SK-N-SH (cell line): ENCODE measurements around the gene TTC23. TPM values are rescaled to one million over a fixed set of nuclear protein-coding genes. Genes with fewer than 3 reads are reported as not detected.

Experiments used
- CTCF ChIA-PET: fragments of 300-600, 350-600 bp; formaldehyde crosslinking; extraction: SDS; loops from one replicate; lab custom pipeline; 2021; lab: Yijun Ruan, JAX
- POLR2A ChIA-PET: fragments of 350-600 bp; sonication (Branson Sonifier 250); formaldehyde crosslinking; extraction: SDS; loops from one replicate; lab custom pipeline; 2020; ENCODE audit warnings: antibody characterized with exemption, inconsistent platforms; lab: Yijun Ruan, JAX
- DNase-seq: peaks from one replicate; pipeline ENCODE4 v3.0.0; 2012
- H2AFZ ChIP-seq: fragments of 200-600 bp; sonication (generic); 2 replicates; pipeline ENCODE4 v1.8.1; 2016; ENCODE audit warnings: antibody characterized with exemption, mild to moderate bottlenecking, low read depth
- H3F3A ChIP-seq: fragments of 200-600 bp; sonication (generic); replicated peaks from 2 replicates; pipeline ENCODE3; 2016; ENCODE audit warnings: antibody characterized with exemption, mild to moderate bottlenecking; ENCODE audit not compliant: insufficient read depth
- H3K27ac ChIP-seq, 2 experiments: fragments of 200-500 bp in 1 of 2; fragments of 200-600 bp in 1 of 2; sonication (Bioruptor generic) in 1 of 2; sonication (generic), shearing (Covaris generic) in 1 of 2; 2 replicates each; pipeline versions ENCODE4 v1.5.1 to v1.6.1; 2014 to 2016; ENCODE audit warnings: low read depth in 2 of 2, inconsistent platforms in 1 of 2, low read length in 1 of 2, mild to moderate bottlenecking in 1 of 2, mixed read lengths in 1 of 2
- H3K27me3 ChIP-seq: fragments of 200-600 bp; sonication (generic), shearing (Covaris generic); 2 replicates; pipeline ENCODE4 v1.6.1; 2016; ENCODE audit warnings: mixed run types; ENCODE audit not compliant: insufficient read depth
- H3K36me3 ChIP-seq, 2 experiments: fragments of 200-500 bp in 1 of 2; fragments of 200-600 bp in 1 of 2; sonication (Bioruptor generic) in 1 of 2; sonication (generic) in 1 of 2; replicated peaks in 1 of 2; 2 replicates each; pipeline versions ENCODE3 to v1.5.1; 2014 to 2016; ENCODE audit warnings: low read length in 1 of 2, mild to moderate bottlenecking in 1 of 2; ENCODE audit not compliant: insufficient read depth in 2 of 2, control insufficient read depth in 1 of 2
- H3K4me1 ChIP-seq, 2 experiments: fragments of 200-500 bp in 1 of 2; fragments of 200-600 bp in 1 of 2; sonication (Bioruptor generic) in 1 of 2; sonication (generic), shearing (Covaris generic) in 1 of 2; 2 replicates each; pipeline versions ENCODE4 v1.5.1 to v1.6.1; 2014 to 2016; ENCODE audit warnings: low read depth in 1 of 2, low read length in 1 of 2, mixed run types in 1 of 2; ENCODE audit not compliant: insufficient read depth in 2 of 2, control insufficient read depth in 1 of 2
- H3K4me2 ChIP-seq: fragments of 200-600 bp; sonication (generic), shearing (Covaris generic); 2 replicates; pipeline ENCODE4 v1.6.1; 2017; ENCODE audit warnings: mixed run types
- H3K4me3 ChIP-seq, 2 experiments: fragments of 200-500 bp in 1 of 2; fragments of 200-600 bp in 1 of 2; sonication (Bioruptor generic) in 1 of 2; sonication (generic), shearing (Covaris generic) in 1 of 2; 2 replicates each; pipeline versions ENCODE4 v1.5.1 to v1.8.1; 2014 to 2016; ENCODE audit warnings: low read depth in 2 of 2, inconsistent platforms in 1 of 2, low read length in 1 of 2, mild to moderate bottlenecking in 1 of 2, mixed read lengths in 1 of 2, moderate library complexity in 1 of 2
- H3K79me2 ChIP-seq: fragments of 200-600 bp; sonication (generic); 2 replicates; pipeline ENCODE4 v1.8.1; 2017; ENCODE audit warnings: mild to moderate bottlenecking; ENCODE audit not compliant: insufficient read depth
- H3K9ac ChIP-seq: fragments of 200-600 bp; sonication (generic); 2 replicates; pipeline ENCODE4 v1.6.1; 2017; ENCODE audit warnings: mixed run types
- H3K9me2 ChIP-seq: fragments of 200-600 bp; sonication (generic); 2 replicates; pipeline ENCODE4 v1.6.1; 2017; ENCODE audit warnings: mixed run types
- H3K9me3 ChIP-seq: fragments of 200-600 bp; sonication (generic); 2 replicates; pipeline ENCODE4 v1.6.1; 2017; ENCODE audit warnings: mixed run types, mild to moderate bottlenecking, moderate library complexity
- H4K20me1 ChIP-seq: fragments of 200-600 bp; sonication (generic); 2 replicates; pipeline ENCODE4 v1.6.1; 2017; ENCODE audit warnings: mild to moderate bottlenecking, mixed run types; ENCODE audit not compliant: insufficient read depth
- CHD2 ChIP-seq: fragments of 150-350 bp; IDR thresholded peaks from 2 replicates; pipeline ENCODE4 v1.6.1; 2018; ENCODE audit warnings: low read length; ENCODE audit not compliant: partially characterized antibody
- ELF1 ChIP-seq: IDR thresholded peaks from 2 replicates; pipeline ENCODE4 v1.4.0; 2012
- EP300 ChIP-seq, 2 experiments: IDR thresholded peaks; 2 replicates each; pipeline versions ENCODE4 v1.4.0 to v1.6.1; 2012; ENCODE audit warnings: borderline replicate concordance in 1 of 2, low read depth in 1 of 2, low read length in 1 of 2
- FOSL2 ChIP-seq: IDR thresholded peaks from 2 replicates; pipeline ENCODE4 v1.4.0; 2012; ENCODE audit warnings: low read depth, mild to moderate bottlenecking, moderate library complexity, borderline replicate concordance
- FOXJ3 ChIP-seq: sonication (generic); formaldehyde crosslinking; IDR thresholded peaks from 2 replicates; pipeline ENCODE4 v1.5.1; 2020; ENCODE audit warnings: mild to moderate bottlenecking, missing genetic modification reagents
- GABPA ChIP-seq: IDR thresholded peaks from 2 replicates; pipeline ENCODE4 v1.4.0; 2012; ENCODE audit warnings: low read depth, mild to moderate bottlenecking
- GATA2 ChIP-seq: sonication (generic); formaldehyde crosslinking; IDR thresholded peaks from 2 replicates; pipeline ENCODE4 v1.5.0; 2020; ENCODE audit warnings: mild to moderate bottlenecking, missing genetic modification reagents
- JUND ChIP-seq: IDR thresholded peaks from 2 replicates; pipeline ENCODE4 v1.4.0; 2012
- MXI1 ChIP-seq: IDR thresholded peaks from 2 replicates; pipeline ENCODE4 v1.6.1; 2012; ENCODE audit warnings: mild to moderate bottlenecking, low read depth, low read length, improper control_type of control experiment
- POLR2AphosphoS5 ChIP-seq: IDR thresholded peaks from 2 replicates; pipeline ENCODE4 v1.6.1; 2012; ENCODE audit warnings: low read depth, low read length
- RFX5 ChIP-seq: IDR thresholded peaks from 2 replicates; pipeline ENCODE4 v1.6.1; 2012; ENCODE audit warnings: mild to moderate bottlenecking, improper control_type of control experiment, low read length
- SIN3A ChIP-seq: IDR thresholded peaks from 2 replicates; pipeline ENCODE4 v1.6.1; 2012; ENCODE audit warnings: low read depth, mild to moderate bottlenecking, low read length, moderate library complexity, borderline replicate concordance
- TAF1 ChIP-seq: IDR thresholded peaks from 2 replicates; pipeline ENCODE4 v1.6.1; 2012; ENCODE audit warnings: low read depth, mild to moderate bottlenecking, low read length, moderate library complexity, borderline replicate concordance
- TCF12 ChIP-seq: IDR thresholded peaks from 2 replicates; pipeline ENCODE4 v1.4.0; 2012
- TEAD4 ChIP-seq: IDR thresholded peaks from 2 replicates; pipeline ENCODE4 v1.4.0; 2012; ENCODE audit warnings: mild to moderate bottlenecking, borderline replicate concordance; ENCODE audit not compliant: insufficient read depth
- YY1 ChIP-seq: IDR thresholded peaks from 2 replicates; pipeline ENCODE4 v1.4.0; 2012; ENCODE audit warnings: low read depth, mild to moderate bottlenecking
- WGBS: methylation state at CpG from one replicate; pipeline ENCODE4 v1.1.6; 2017; ENCODE audit warnings: low lambda C conversion rate; 5-methylcytosine and 5-hydroxymethylcytosine counted together
- polyA plus RNA-seq, 3 experiments: library from polyadenylated mRNA; depleted of rRNA; stranded (reverse); fragments of >200 nt; gene quantifications; 2 replicates each; pipeline ENCODE4 v1.2.3, GENCODE V29; 2012
- TF ChIP-seq, protein P1 (sequence below): fragments of 150-350 bp; IDR thresholded peaks from 2 replicates; pipeline ENCODE4 v1.6.1; 2017; ENCODE audit warnings: antibody characterized with exemption, low read length, low read depth, borderline replicate concordance
- TF ChIP-seq, protein P2 (sequence below): fragments of 200-600 bp; sonication (generic); IDR thresholded peaks from 2 replicates; pipeline ENCODE4 v1.6.1; 2017; ENCODE audit warnings: antibody characterized with exemption, mild to moderate bottlenecking, moderate library complexity

The TTC23 gene
- polyA plus RNA-seq, 1 of the 3 experiments (the other 2 are of a cell fraction) = 0.79 TPM

- TF ChIP-seq GABPA (peak; percentile 30; the same call in 1 of the 2 replicates), FOSL2 (peak; percentile 68; the same call in 1 of the 2 replicates)
These were observed 4.2 kb upstream of the TTC23 start (continued) for GRCh38 chr15:99253381-99254090.

DNA sequence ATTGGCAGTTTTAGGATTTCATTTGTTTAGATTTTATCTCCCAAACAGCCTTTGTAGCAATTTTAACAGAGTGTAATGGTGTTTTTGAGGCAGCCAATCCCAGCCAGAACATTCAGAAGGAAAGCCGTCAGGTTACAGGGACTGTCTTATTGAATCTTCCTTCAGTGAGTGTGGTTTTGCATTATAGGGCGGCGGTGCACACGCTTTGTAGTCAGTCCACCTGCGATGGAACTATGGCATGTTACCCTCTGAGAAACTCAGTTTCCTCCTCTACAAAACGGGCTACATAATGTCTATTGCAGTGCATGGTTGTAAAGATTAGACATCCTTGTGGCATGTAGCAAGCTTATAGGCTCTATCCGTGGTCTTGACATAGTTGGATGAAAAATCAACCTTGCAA is 2.9 kb upstream of the TTC23 start:
- no peak for TF ChIP-seq SIN3A
- TF ChIP-seq, all 33 proteins: peak for 0
- Histone ChIP-seq H3K36me3 (peaks cover 8 to 10% of the 10 kb centered on the region in 2 experiments), H3K27me3 (no peaks in the 10 kb centered on the region), H3K9me3 (no peaks in the 10 kb centered on the region), H3K4me2 (peak overlapping the region; percentile 82), H3K9me2 (no peaks in the 10 kb centered on the region), H3K79me2 (no peaks in the 10 kb centered on the region), H3K9ac (peak overlapping the region; percentile 75; the same call in 1 of the 2 replicates), H3F3A (peaks cover 11% of the 10 kb centered on the region), H3K27ac (no peak overlapping the region), H2AFZ (no peak overlapping the region), H3K4me3 (peak overlapping the region; percentile 87 to 94; a peak in 3 of 4 replicates), H3K4me1 (peaks cover 8 to 18% of the 10 kb centered on the region in 2 experiments; a peak in 3 of 4 replicates), H4K20me1 (no peaks in the 10 kb centered on the region)
- WGBS = 88% methylated on average over 7 of the region's 7 CpGs
- DNase-seq = no peak
- POLR2A ChIA-PET = interaction anchor here (0.5 to 1.1 kb wide), 3 partner anchors 29 to 854 kb away, joined by 3 read pairs; partner anchors contain the start of gene LYSMD4
- CTCF ChIA-PET = interaction anchor here (0.6 to 4.2 kb wide), 6 partner anchors 9 to 461 kb away, joined by 3 to 18 read pairs (median 4); partner anchors contain the start of gene SYNM

DNA sequence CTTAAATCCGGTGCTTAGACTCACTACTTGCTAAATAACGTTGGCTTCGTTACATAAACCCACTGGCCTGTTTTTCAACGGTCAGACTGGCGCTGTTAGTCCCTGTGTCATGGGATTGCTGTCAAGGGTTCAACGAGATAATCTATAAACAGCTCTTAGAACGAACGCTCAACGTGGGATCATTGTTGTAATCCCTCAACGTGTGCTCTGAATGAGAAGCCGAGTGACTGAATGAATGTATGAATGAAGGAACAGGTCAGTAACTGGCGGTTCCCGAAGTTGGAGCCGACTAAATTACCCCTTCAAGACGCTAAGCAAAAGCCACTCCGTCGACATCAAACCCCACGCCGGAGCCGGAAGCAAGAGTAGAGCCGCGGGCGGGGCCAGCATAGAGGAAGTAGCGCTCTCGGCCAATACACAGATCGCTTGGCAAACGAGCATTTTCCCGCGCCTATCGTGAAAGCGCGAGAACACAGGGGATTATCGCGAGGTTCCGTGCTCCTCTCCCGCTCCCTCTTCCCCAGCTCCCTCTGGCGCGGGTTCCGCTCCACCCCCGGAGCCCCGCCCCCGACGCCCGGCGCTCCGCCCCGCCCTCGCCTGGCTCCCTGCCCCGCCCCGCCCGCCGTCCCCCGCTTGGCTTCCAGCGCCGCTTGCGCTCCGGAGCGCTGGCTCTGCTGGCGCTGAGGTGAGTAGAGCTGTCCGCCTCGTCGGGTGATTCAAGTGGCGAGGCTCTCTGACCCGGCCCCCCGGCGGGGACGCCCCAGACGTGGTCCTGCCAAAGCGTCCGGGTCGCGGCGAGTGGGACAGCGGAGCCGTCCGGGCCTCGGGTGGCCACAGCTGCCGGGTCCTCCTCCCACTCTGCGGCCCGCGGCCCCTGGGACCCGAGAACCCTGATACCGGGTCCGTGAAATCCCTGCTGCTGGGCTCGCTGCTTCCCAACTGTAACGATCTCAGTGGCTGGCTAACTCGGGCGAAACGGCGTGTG is 1.8 kb upstream of the TTC23 start, which contains the start of gene LRRC28:
Gene LRRC28 (plus strand): TSS at position 625 of the 985 bp plus-strand sequence. CDS start 4,477 bp downstream, outside the sequence.
- Histone ChIP-seq H3K79me2 (no peaks in the 10 kb centered on the region), H3K9me2 (no peaks in the 10 kb centered on the region), H3K4me1 (peaks cover 8 to 18% of the 10 kb centered on the region in 2 experiments; a peak in 3 of 4 replicates), H3K9ac (peak within 1 kb of the TSS; percentile 92), H3K9me3 (no peaks in the 10 kb centered on the region), H3K27ac (peak within 1 kb of the TSS; percentile 86 to 94), H2AFZ (peak within 1 kb of the TSS; percentile 89), H3K36me3 (peaks cover 0 to 4% of the 10 kb centered on the region in 2 experiments), H3F3A (peaks cover 11% of the 10 kb centered on the region), H3K27me3 (no peaks in the 10 kb centered on the region), H3K4me3 (peak within 1 kb of the TSS; percentile 87 to 94), H4K20me1 (no peaks in the 10 kb centered on the region), H3K4me2 (peak within 1 kb of the TSS; percentile 84)
- ChIA-PET POLR2A (interaction anchor here (0.7 to 1.1 kb wide), 3 partner anchors 27 to 482 kb away, joined by 3 read pairs; partner anchors contain the start of gene LYSMD4), CTCF (interaction anchor here (1.0 to 4.2 kb wide), 4 partner anchors 22 to 453 kb away, joined by 3 to 18 read pairs (median 6); partner anchors contain the start of gene SYNM)
- WGBS = under 1% methylated on average over 43 of the region's 90 CpGs
- peak; percentile 98 for DNase-seq
- TF ChIP-seq ELF1 (peak; percentile 94), TCF12 (no peak), RFX5 (no peak), YY1 (no peak; the same call in 1 of the 2 replicates), JUND (no peak), CHD2 (peak; percentile 100), GABPA (peak; percentile 89), MXI1 (peak; percentile 50; the same call in 1 of the 2 replicates), TAF1 (peak; percentile 96), EP300 (IDR thresholded peaks at IDR 0.05; ENCODE audit: borderline replicate concordance in 1 of 2, low read depth in 1 of 2, low read length in 1 of 2) (no peak; a peak in 1 of 4 replicates), SIN3A (peak; percentile 96; the same call in 1 of the 2 replicates), POLR2AphosphoS5 (peak; percentile 97), FOXJ3 (CRISPR knock-in tag) (no peak), FOSL2 (no peak), GATA2 (CRISPR knock-in tag) (no peak), TEAD4 (no peak)
- TF ChIP-seq, protein P1, sequence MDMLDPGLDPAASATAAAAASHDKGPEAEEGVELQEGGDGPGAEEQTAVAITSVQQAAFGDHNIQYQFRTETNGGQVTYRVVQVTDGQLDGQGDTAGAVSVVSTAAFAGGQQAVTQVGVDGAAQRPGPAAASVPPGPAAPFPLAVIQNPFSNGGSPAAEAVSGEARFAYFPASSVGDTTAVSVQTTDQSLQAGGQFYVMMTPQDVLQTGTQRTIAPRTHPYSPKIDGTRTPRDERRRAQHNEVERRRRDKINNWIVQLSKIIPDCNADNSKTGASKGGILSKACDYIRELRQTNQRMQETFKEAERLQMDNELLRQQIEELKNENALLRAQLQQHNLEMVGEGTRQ = no peak
- TF ChIP-seq, protein P2, sequence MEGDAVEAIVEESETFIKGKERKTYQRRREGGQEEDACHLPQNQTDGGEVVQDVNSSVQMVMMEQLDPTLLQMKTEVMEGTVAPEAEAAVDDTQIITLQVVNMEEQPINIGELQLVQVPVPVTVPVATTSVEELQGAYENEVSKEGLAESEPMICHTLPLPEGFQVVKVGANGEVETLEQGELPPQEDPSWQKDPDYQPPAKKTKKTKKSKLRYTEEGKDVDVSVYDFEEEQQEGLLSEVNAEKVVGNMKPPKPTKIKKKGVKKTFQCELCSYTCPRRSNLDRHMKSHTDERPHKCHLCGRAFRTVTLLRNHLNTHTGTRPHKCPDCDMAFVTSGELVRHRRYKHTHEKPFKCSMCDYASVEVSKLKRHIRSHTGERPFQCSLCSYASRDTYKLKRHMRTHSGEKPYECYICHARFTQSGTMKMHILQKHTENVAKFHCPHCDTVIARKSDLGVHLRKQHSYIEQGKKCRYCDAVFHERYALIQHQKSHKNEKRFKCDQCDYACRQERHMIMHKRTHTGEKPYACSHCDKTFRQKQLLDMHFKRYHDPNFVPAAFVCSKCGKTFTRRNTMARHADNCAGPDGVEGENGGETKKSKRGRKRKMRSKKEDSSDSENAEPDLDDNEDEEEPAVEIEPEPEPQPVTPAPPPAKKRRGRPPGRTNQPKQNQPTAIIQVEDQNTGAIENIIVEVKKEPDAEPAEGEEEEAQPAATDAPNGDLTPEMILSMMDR = no peak
